ENCODE data around the gene COL18A1. TPM values are rescaled to one million over a fixed set of nuclear protein-coding genes. Genes with fewer than 3 reads are reported as not detected.

The COL18A1 gene
- total RNA-seq (2021; fragmentation: NEBNext Ultra II Directional; extraction: Animal tissue kit (Norgen Biotek cat#: 25700)) (201 and 205 TPM in 2 replicates), polyA plus RNA-seq (2011; rRNA removed) (145 and 239 TPM in 2 replicates), polyA minus RNA-seq (2011; rRNA and poly(A)+ RNA removed) (30.9 and 31.7 TPM in 2 replicates)
- polyA plus RNA-seq (2011; cell fraction: cytosol; rRNA removed) = 167 TPM
- polyA plus RNA-seq (2011; cell fraction: nucleus; rRNA removed) = 627 TPM
- polyA plus RNA-seq (2012, experiment 1 of 2) = 80.5 to 132 TPM (median 130 TPM) in 4 replicates
- polyA plus RNA-seq (2012, experiment 2 of 2) = 88.9 TPM
- polyA plus RNA-seq (2013, experiment 1 of 2) = 269 TPM
- 226 TPM for polyA plus RNA-seq (2013, experiment 2 of 2)
- polyA minus RNA-seq (2011; cell fraction: cytosol; rRNA and poly(A)+ RNA removed) = 90.3 TPM
- polyA minus RNA-seq (2011; cell fraction: nucleus; rRNA and poly(A)+ RNA removed) = 88.2 TPM
- long read RNA-seq, experiment 1, partial matches to known transcripts = 130 of 160 reads
- long read RNA-seq, experiment 1, other reads (novel, unspliced or antisense) = 29 of 160 reads
- long read RNA-seq, experiment 2 = 0 reads

DNA sequence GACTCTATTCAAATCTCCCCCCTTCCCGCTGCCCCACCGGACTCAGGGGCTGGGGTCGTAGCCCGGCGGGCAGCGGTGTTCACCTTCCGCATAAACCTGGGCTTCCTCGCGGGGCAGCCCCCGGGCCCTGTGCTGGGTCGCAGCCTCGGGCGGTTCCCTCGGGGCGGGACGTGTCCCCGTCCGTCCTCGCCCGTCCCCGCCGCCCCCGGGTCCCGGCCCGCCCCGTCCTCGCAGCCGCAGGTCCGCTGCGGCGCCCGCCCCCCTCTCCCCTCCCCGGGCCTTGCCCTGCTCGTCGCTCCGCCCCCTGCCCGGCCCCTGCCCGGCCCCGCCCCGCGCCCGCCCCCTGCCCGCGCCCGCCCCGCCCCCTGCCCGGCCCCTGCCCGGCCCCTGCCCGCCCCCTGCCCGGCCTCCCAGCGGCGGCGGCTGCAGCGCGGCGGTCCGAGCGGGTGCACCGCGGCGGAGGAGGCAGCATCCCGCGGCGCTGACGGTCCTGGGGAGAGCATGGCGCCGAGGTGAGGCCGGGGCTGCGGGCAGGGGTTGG, at the start of gene COL18A1:
Gene COL18A1 (plus strand): TSS at position 436 of the 541 bp plus-strand sequence. CDS start 66 bp downstream, at position 502.
- peaks cover 13 to 20% of the 10 kb centered on the region in 2 experiments for H4K20me1 ChIP-seq (replicated peaks in 1 of 2; ENCODE audit: control insufficient read depth in 1 of 2, insufficient read depth in 2 of 2, low read length in 2 of 2)
- H3K36me3 ChIP-seq (ENCODE audit: control insufficient read depth in 2 of 4, insufficient read depth in 4 of 4, low read length in 3 of 4) = no peaks in the 10 kb centered on the region
- H3K9me3 ChIP-seq (ENCODE audit: insufficient read depth in 2 of 2, low read depth in 1 of 2, low read length in 1 of 2) = peaks cover 0 to 7% of the 10 kb centered on the region in 2 experiments; a peak in 2 of 4 replicates
- FAIRE-seq (no peak), DNase-seq (ENCODE audit: low read depth in 1 of 2, low spot score in 2 of 2) (peak in 1 of 2 experiments; percentile 86)
- H3K4me2 ChIP-seq (ENCODE audit: insufficient read depth in 1 of 2, low read depth in 2 of 2, low read length in 2 of 2) = peak within 1 kb of the TSS; percentile 75 to 85
- peak within 1 kb of the TSS; percentile 66 to 77 (median 71) for H3K4me3 ChIP-seq (ENCODE audit: extremely low read depth in 1 of 4, insufficient read depth in 2 of 4, low read depth in 3 of 4, low read length in 4 of 4)
- TF ChIP-seq KDM4A (IDR thresholded peaks at IDR 0.05; ENCODE audit: low read depth, low read length, severe bottlenecking) = peak; percentile 65
- no peak for TF ChIP-seq POLR2AphosphoS5 (IDR thresholded peaks at IDR 0.05; ENCODE audit: low read depth, low read length)
- ChIA-PET POLR2A (ENCODE audit: partially characterized antibody) (no interaction called here), CTCF (ENCODE audit: partially characterized antibody) (no interaction called here)
- no peak within 1 kb of the TSS for H3K14ac ChIP-seq (ENCODE audit: insufficient read length)
- peaks cover 13 to 40% (median 31%) of the 10 kb centered on the region in 4 experiments for H3K4me1 ChIP-seq (replicated peaks in 1 of 4; ENCODE audit: control insufficient read depth in 3 of 4, insufficient read depth in 4 of 4, low read length in 3 of 4)
- peaks cover 15% of the 10 kb centered on the region for H3K79me1 ChIP-seq (ENCODE audit: low read depth, low read length)
- H2AK5ac ChIP-seq (ENCODE audit: low read depth, low read length) = no peak within 1 kb of the TSS
- peaks cover 12 to 38% of the 10 kb centered on the region in 2 experiments; a peak in 3 of 4 replicates for H3K79me2 ChIP-seq (ENCODE audit: control insufficient read depth in 1 of 2, insufficient read depth in 2 of 2, low read length in 2 of 2)
- H4K5ac ChIP-seq (ENCODE audit: insufficient read length, low read depth, low read length) = peak within 1 kb of the TSS; percentile 52
- H3K56ac ChIP-seq (replicated peaks; ENCODE audit: insufficient read length, low read depth, low read length) = peak within 1 kb of the TSS; percentile 72
- H3K23ac ChIP-seq (ENCODE audit: insufficient read length) = no peak within 1 kb of the TSS
- peak within 1 kb of the TSS in 3 of 4 experiments; percentile 62 to 86 (median 70); a peak in 6 of 7 replicates for H3K9ac ChIP-seq (replicated peaks in 1 of 4; ENCODE audit: extremely low read depth in 1 of 4, low read depth in 3 of 4, low read length in 3 of 4)
- peak within 1 kb of the TSS; percentile 13; the same call in 1 of the 2 replicates for H2BK20ac ChIP-seq (ENCODE audit: low read length)
- peak within 1 kb of the TSS; percentile 5; the same call in 1 of the 2 replicates for H2BK5ac ChIP-seq (ENCODE audit: low read depth, low read length)
- H3K27ac ChIP-seq (ENCODE audit: low read depth, low read length) = peak within 1 kb of the TSS; percentile 44; the same call in 1 of the 2 replicates
- H2BK15ac ChIP-seq (ENCODE audit: low read length) = peak within 1 kb of the TSS; percentile 97; the same call in 1 of the 2 replicates
- 3% methylated on average over 13 of the region's 69 CpGs; no CpG with 5 or more reads in 1 of the 2 experiments for WGBS, 2 experiments (ENCODE audit: extremely low coverage in 1 of 2, insufficient coverage in 1 of 2, insufficient read length in 1 of 2, insufficient replicate concordance in 2 of 2, low coverage in 1 of 2, low lambda C conversion rate in 2 of 2, missing lambda C conversion rate in 1 of 2)
- H2AFZ ChIP-seq (ENCODE audit: low read length) = no peak within 1 kb of the TSS; the same call in 1 of the 2 replicates
- peak within 1 kb of the TSS; percentile 81 for H2BK120ac ChIP-seq (replicated peaks; ENCODE audit: low read depth, low read length)
- peaks cover 0 to 4% (median 0%) of the 10 kb centered on the region in 4 experiments; a peak in 4 of 7 replicates for H3K27me3 ChIP-seq (replicated peaks in 1 of 4; ENCODE audit: control insufficient read depth in 3 of 4, extremely low read depth in 1 of 4, insufficient read depth in 3 of 4, low read length in 3 of 4)
- 0 out of 2 replicates have a peak within 1 kb of the TSS, but pooled peaks have one; percentile 19 for H2BK12ac ChIP-seq (ENCODE audit: low read depth, low read length)
- peak within 1 kb of the TSS; percentile 94 for H4K91ac ChIP-seq (replicated peaks; ENCODE audit: insufficient read length, low read length)
- peaks cover 6% of the 10 kb centered on the region for H3K23me2 ChIP-seq (ENCODE audit: low read depth, low read length)
- H3K18ac ChIP-seq (ENCODE audit: extremely low read depth, low read length) = peak within 1 kb of the TSS; percentile 90
- H3K4ac ChIP-seq (replicated peaks; ENCODE audit: insufficient read length, low read depth, low read length) = no peak within 1 kb of the TSS
- peak within 1 kb of the TSS; percentile 87 for H4K8ac ChIP-seq (ENCODE audit: extremely low read depth, insufficient read depth, low read length)

All from H1 (cell line).